ENCODE measurements around the gene MANBA. TPM values are rescaled to one million over a fixed set of nuclear protein-coding genes. Genes with fewer than 3 reads are reported as not detected.

Gene MANBA
- total RNA-seq, 1 experiment from 2014 or later, result 14.5 TPM

DNA sequence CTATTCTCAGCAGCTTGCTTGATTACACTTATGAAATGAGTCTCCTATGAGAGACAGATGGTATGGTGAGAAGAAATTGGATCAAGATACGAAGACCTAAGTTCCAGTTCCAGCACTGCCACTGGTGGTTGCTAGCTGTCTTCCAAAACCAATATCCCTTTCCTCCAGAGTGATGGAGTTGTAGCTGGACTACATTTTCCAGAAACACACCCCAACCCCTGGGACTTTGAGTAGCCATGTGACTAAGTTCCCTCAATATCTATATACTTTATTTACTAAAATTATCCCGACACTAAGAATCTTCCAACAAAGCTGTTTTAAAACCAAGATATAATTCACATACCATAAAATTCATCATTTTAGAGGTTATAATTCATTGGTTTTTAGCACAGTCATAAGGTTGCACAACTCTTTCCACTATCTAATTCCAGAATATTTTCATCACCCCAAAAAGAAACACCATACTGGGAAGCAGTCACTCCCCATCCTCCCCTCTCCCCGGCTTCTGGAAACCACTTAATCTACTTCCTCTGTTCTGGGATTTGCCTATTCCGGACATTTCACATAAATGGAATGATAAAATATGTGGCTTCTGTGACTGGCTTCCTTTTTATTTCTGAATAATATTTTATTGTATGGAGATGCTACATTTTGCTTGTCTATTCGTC lies 118.0 kb downstream of the MANBA start:
- ATAC-seq (no peak), DNase-seq (ENCODE audit: low read depth, low spot score) (no peak)
- BruUV-seq (replicated peaks), result no TSS peak
- no peaks in the 10 kb centered on the region for H3K9me3 ChIP-seq (ENCODE audit: control insufficient read depth, insufficient read depth, low read depth, low read length)
- no peaks in the 10 kb centered on the region for H3K4me1 ChIP-seq (ENCODE audit: control insufficient read depth, insufficient read depth, low read length)
- ChIA-PET POLR2A (no interaction called here), CTCF (no interaction called here)
- H3K27me3 ChIP-seq (ENCODE audit: control insufficient read depth, insufficient read depth, low read length), result no peaks in the 10 kb centered on the region
- TF ChIP-seq, protein P1, sequence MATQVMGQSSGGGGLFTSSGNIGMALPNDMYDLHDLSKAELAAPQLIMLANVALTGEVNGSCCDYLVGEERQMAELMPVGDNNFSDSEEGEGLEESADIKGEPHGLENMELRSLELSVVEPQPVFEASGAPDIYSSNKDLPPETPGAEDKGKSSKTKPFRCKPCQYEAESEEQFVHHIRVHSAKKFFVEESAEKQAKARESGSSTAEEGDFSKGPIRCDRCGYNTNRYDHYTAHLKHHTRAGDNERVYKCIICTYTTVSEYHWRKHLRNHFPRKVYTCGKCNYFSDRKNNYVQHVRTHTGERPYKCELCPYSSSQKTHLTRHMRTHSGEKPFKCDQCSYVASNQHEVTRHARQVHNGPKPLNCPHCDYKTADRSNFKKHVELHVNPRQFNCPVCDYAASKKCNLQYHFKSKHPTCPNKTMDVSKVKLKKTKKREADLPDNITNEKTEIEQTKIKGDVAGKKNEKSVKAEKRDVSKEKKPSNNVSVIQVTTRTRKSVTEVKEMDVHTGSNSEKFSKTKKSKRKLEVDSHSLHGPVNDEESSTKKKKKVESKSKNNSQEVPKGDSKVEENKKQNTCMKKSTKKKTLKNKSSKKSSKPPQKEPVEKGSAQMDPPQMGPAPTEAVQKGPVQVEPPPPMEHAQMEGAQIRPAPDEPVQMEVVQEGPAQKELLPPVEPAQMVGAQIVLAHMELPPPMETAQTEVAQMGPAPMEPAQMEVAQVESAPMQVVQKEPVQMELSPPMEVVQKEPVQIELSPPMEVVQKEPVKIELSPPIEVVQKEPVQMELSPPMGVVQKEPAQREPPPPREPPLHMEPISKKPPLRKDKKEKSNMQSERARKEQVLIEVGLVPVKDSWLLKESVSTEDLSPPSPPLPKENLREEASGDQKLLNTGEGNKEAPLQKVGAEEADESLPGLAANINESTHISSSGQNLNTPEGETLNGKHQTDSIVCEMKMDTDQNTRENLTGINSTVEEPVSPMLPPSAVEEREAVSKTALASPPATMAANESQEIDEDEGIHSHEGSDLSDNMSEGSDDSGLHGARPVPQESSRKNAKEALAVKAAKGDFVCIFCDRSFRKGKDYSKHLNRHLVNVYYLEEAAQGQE (IDR thresholded peaks at IDR 0.05; ENCODE audit: insufficient read depth in 1 of 2, low read depth in 2 of 2, low read length in 1 of 2), result no peak
- TF ChIP-seq POLR2AphosphoS5 (IDR thresholded peaks at IDR 0.05; ENCODE audit: low read depth, low read length) (no peak), SIN3A (IDR thresholded peaks at IDR 0.05; ENCODE audit: borderline replicate concordance, insufficient read depth, low read depth, low read length) (no peak), TCF7L2 (IDR thresholded peaks at IDR 0.05; ENCODE audit: low read depth, low read length) (no peak)
- TF ChIP-seq, protein P2, sequence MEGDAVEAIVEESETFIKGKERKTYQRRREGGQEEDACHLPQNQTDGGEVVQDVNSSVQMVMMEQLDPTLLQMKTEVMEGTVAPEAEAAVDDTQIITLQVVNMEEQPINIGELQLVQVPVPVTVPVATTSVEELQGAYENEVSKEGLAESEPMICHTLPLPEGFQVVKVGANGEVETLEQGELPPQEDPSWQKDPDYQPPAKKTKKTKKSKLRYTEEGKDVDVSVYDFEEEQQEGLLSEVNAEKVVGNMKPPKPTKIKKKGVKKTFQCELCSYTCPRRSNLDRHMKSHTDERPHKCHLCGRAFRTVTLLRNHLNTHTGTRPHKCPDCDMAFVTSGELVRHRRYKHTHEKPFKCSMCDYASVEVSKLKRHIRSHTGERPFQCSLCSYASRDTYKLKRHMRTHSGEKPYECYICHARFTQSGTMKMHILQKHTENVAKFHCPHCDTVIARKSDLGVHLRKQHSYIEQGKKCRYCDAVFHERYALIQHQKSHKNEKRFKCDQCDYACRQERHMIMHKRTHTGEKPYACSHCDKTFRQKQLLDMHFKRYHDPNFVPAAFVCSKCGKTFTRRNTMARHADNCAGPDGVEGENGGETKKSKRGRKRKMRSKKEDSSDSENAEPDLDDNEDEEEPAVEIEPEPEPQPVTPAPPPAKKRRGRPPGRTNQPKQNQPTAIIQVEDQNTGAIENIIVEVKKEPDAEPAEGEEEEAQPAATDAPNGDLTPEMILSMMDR (IDR thresholded peaks at IDR 0.05), result no peak
- no peak overlapping the region for H3K4me3 ChIP-seq (ENCODE audit: low read depth in 2 of 2, low read length in 2 of 2)
- H3K36me3 ChIP-seq (ENCODE audit: control insufficient read depth, insufficient read depth, low read length), result no peaks in the 10 kb centered on the region; the same call in 1 of the 2 replicates
- no peak overlapping the region for H3K27ac ChIP-seq (ENCODE audit: low read length)
- intact Hi-C loops (cut with micrococcal nuclease; ENCODE audit: unreplicated experiment), result no loop called here
- in situ Hi-C loops (cut with HindIII; ENCODE audit: low pct_unique_long_range_greater_than_20kb, low sequenced_read_pairs), result no loop called here

DNA sequence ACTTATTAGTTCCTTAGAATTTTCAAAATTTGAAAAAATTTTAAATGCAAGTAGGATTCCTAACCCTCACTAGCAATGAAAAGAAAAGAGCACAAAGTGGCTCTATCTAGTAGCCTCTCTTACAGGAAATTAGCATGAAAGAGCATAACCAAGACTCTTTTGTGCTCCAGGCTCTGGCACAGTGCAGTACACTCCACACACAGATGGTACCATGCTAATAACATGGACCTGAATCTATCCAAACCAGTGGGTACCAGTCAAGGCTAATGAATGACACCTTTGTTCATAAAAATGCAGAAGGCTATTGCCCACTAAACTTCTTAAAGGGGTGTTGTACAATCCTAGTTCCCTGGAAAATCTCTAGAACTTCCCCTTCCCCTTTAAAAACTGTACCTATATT lies 119.0 kb downstream of the MANBA start:
- Histone ChIP-seq H3K27ac (ENCODE audit: low read length) (no peak overlapping the region), H3K4me1 (ENCODE audit: control insufficient read depth, insufficient read depth, low read length) (no peaks in the 10 kb centered on the region), H3K4me3 (ENCODE audit: low read depth in 2 of 2, low read length in 2 of 2) (no peak overlapping the region), H3K9me3 (ENCODE audit: control insufficient read depth, insufficient read depth, low read depth, low read length) (no peaks in the 10 kb centered on the region), H3K27me3 (ENCODE audit: control insufficient read depth, insufficient read depth, low read length) (no peaks in the 10 kb centered on the region), H3K36me3 (ENCODE audit: control insufficient read depth, insufficient read depth, low read length) (no peaks in the 10 kb centered on the region; the same call in 1 of the 2 replicates)
- POLR2A ChIA-PET, result no interaction called here
- ATAC-seq (no peak), DNase-seq (ENCODE audit: low read depth, low spot score) (no peak)
- CTCF ChIA-PET, result no interaction called here
- TF ChIP-seq, protein P1 (IDR thresholded peaks at IDR 0.05; ENCODE audit: insufficient read depth in 1 of 2, low read depth in 2 of 2, low read length in 1 of 2), result no peak
- TF ChIP-seq SIN3A (IDR thresholded peaks at IDR 0.05; ENCODE audit: borderline replicate concordance, insufficient read depth, low read depth, low read length) (no peak), TCF7L2 (IDR thresholded peaks at IDR 0.05; ENCODE audit: low read depth, low read length) (no peak), POLR2AphosphoS5 (IDR thresholded peaks at IDR 0.05; ENCODE audit: low read depth, low read length) (no peak)
- TF ChIP-seq, protein P2 (IDR thresholded peaks at IDR 0.05), result no peak
- intact Hi-C loops (cut with micrococcal nuclease; ENCODE audit: unreplicated experiment) (no loop called here), in situ Hi-C loops (cut with HindIII; ENCODE audit: low pct_unique_long_range_greater_than_20kb, low sequenced_read_pairs) (no loop called here)
- BruUV-seq (replicated peaks), result no TSS peak
